ENCODE data around the gene COX7B2.

Gene COX7B2

DNA sequence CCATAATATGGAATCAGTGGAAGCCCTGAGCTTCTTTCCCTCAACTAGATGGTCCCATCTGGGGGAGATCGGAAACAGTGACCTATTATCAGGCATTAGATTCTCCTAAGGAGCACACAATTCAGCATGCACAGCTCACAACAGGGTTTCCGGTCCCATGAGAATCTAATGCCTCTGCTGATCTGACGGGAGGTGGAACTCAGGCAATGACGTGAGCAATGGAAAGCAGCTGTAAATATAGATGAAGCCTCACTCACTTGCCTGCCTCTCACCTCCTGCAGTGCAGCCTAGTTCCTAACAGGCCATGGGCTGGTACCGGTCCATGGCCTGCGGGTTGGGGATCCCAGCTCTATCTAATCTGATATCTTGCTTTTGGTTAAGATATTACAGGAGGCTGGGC, 88.9 kb downstream of the COX7B2 start:
- no peaks in the 10 kb centered on the region for H3K9me3 ChIP-seq (ENCODE audit: insufficient read depth, low read length)
- TF ChIP-seq YY1 (IDR thresholded peaks at IDR 0.05; ENCODE audit: insufficient read depth, insufficient read length) (no peak), SUZ12 (IDR thresholded peaks at IDR 0.05; ENCODE audit: extremely low read depth, insufficient read depth, insufficient read length) (no peak), ZNF274 (IDR thresholded peaks at IDR 0.05; ENCODE audit: low read depth, low read length) (no peak)

DNA sequence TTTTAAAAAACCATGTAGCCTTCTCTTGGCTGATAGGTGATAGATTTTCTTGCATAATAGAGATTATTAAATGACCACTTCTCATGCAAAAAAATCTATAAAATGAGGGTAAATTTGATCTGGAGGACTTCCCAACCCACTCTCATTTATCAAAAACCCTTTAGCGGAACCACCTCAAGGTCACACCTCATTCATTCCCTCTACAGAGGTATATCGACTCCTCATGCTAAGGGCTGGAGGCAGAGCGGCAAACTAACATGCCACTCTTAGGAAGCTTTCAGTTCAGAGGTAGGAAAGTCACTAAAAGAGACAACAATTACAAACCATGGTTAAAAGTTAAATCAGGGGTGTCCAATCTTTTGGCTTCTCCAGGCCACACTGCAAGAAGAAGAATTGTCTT, 90.0 kb downstream of the COX7B2 start:
- Histone ChIP-seq H3K9ac (ENCODE audit: insufficient read length, low read depth) (no peak overlapping the region), H3K4me1 (ENCODE audit: insufficient read depth, insufficient read length) (no peaks in the 10 kb centered on the region), H3K27me3 (ENCODE audit: insufficient read depth, insufficient read length) (no peaks in the 10 kb centered on the region), H3K4me3 (ENCODE audit: insufficient read length, low read depth) (no peak overlapping the region), H3K9me3 (ENCODE audit: insufficient read depth, low read length) (no peaks in the 10 kb centered on the region), H3K36me3 (ENCODE audit: insufficient read depth, insufficient read length, low read length) (no peaks in the 10 kb centered on the region)
- no peak for DNase-seq (ENCODE audit: low read depth, low spot score)
- no peak for TF ChIP-seq YY1 (IDR thresholded peaks at IDR 0.05; ENCODE audit: insufficient read depth, insufficient read length)
- no peak for TF ChIP-seq SUZ12 (IDR thresholded peaks at IDR 0.05; ENCODE audit: extremely low read depth, insufficient read depth, insufficient read length)
- no peak for TF ChIP-seq ZNF274 (IDR thresholded peaks at IDR 0.05; ENCODE audit: low read depth, low read length)

More for the DNA sequence above, 88.9 kb downstream of the COX7B2 start:
- no peaks in the 10 kb centered on the region for H3K4me1 ChIP-seq (ENCODE audit: insufficient read depth, insufficient read length)
- H3K9ac ChIP-seq (ENCODE audit: insufficient read length, low read depth), result no peak overlapping the region
- H3K27me3 ChIP-seq (ENCODE audit: insufficient read depth, insufficient read length), result no peaks in the 10 kb centered on the region
- H3K4me3 ChIP-seq (ENCODE audit: insufficient read length, low read depth), result no peak overlapping the region
- no peaks in the 10 kb centered on the region for H3K36me3 ChIP-seq (ENCODE audit: insufficient read depth, insufficient read length, low read length)
- DNase-seq (ENCODE audit: low read depth, low spot score), result no peak

GRCh38 chr4:46818604-46819003, 90.4 kb downstream of the COX7B2 start:
- no peak overlapping the region for H3K9ac ChIP-seq (ENCODE audit: insufficient read length, low read depth)
- H3K9me3 ChIP-seq (ENCODE audit: insufficient read depth, low read length), result no peaks in the 10 kb centered on the region
- H3K27me3 ChIP-seq (ENCODE audit: insufficient read depth, insufficient read length), result no peaks in the 10 kb centered on the region
- H3K4me3 ChIP-seq (ENCODE audit: insufficient read length, low read depth), result no peak overlapping the region
- no peaks in the 10 kb centered on the region for H3K4me1 ChIP-seq (ENCODE audit: insufficient read depth, insufficient read length)
- DNase-seq (ENCODE audit: low read depth, low spot score), result no peak
- TF ChIP-seq SUZ12 (IDR thresholded peaks at IDR 0.05; ENCODE audit: extremely low read depth, insufficient read depth, insufficient read length) (no peak), YY1 (IDR thresholded peaks at IDR 0.05; ENCODE audit: insufficient read depth, insufficient read length) (no peak), ZNF274 (IDR thresholded peaks at IDR 0.05; ENCODE audit: low read depth, low read length) (no peak)
- no peaks in the 10 kb centered on the region for H3K36me3 ChIP-seq (ENCODE audit: insufficient read depth, insufficient read length, low read length)

GRCh38 chr4:46817806-46818205, 91.2 kb downstream of the COX7B2 start:
- H3K27me3 ChIP-seq (ENCODE audit: insufficient read depth, insufficient read length), result no peaks in the 10 kb centered on the region
- DNase-seq (ENCODE audit: low read depth, low spot score), result no peak
- TF ChIP-seq ZNF274 (IDR thresholded peaks at IDR 0.05; ENCODE audit: low read depth, low read length) (no peak), SUZ12 (IDR thresholded peaks at IDR 0.05; ENCODE audit: extremely low read depth, insufficient read depth, insufficient read length) (no peak), YY1 (IDR thresholded peaks at IDR 0.05; ENCODE audit: insufficient read depth, insufficient read length) (no peak)

DNA sequence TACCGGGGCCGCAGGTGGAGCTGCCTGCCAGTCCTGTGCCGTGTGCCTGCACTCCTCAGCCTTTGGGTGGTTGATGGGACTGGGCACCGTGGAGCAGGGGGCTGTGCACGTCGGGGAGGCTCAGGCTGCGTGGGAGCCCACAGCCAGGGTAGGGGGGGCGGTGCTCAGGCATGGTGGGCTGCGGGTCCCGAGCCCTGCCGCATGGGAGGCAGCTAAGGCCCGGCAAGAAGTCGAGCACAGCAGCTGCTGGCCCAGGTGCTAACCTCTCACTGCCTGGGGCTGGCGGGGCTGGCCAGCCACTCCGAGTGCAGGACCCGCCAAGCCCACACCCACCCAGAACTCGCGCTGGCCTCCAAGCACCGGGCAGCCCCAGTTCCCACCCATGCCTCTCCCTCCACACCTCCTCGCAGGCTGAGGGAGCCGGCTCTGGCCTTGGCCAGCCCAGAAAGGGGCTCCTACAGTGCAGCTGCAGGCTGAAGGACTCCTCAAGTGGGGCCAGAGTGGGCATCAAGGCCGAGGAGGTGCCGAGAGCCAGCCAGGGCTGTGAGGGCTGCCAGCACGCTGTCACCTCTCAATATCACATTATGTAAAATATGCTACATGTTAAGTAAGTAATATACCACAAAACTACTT, 104.1 kb downstream of the COX7B2 start:
- H3K36me3 ChIP-seq (ENCODE audit: insufficient read depth, insufficient read length, low read length), result no peaks in the 10 kb centered on the region
- DNase-seq (ENCODE audit: low read depth, low spot score), result no peak

More at GRCh38 chr4:46817806-46818205, 91.2 kb downstream of the COX7B2 start:
- H3K9me3 ChIP-seq (ENCODE audit: insufficient read depth, low read length), result no peaks in the 10 kb centered on the region
- no peaks in the 10 kb centered on the region for H3K4me1 ChIP-seq (ENCODE audit: insufficient read depth, insufficient read length)
- no peak overlapping the region for H3K4me3 ChIP-seq (ENCODE audit: insufficient read length, low read depth)
- H3K36me3 ChIP-seq (ENCODE audit: insufficient read depth, insufficient read length, low read length), result no peaks in the 10 kb centered on the region
- H3K9ac ChIP-seq (ENCODE audit: insufficient read length, low read depth), result no peak overlapping the region

DNA sequence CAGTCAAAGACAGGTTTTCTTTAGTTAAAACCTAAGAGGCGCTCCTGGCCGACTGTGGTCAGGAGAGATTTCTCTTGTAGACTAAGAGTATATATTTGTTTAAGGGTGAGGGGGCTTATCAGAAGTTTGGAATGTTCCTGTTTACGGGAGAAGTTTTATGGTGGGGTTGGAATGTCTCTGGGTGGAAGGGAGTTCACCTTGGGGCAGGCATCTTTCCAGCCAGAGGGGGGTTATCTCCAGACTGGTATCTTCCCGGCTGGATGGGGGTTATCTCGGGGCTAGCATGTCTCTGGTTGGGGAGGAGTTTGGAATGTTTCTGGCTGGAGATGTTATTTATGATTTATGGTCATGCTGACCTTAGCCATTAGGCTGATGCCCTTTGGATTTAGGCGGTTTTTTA, 116.0 kb downstream of the COX7B2 start:
- H3K9me3 ChIP-seq (ENCODE audit: insufficient read depth, low read length), result no peaks in the 10 kb centered on the region
- H3K27me3 ChIP-seq (ENCODE audit: insufficient read depth, insufficient read length), result no peaks in the 10 kb centered on the region
- no peak overlapping the region for H3K9ac ChIP-seq (ENCODE audit: insufficient read length, low read depth)
- no peaks in the 10 kb centered on the region for H3K36me3 ChIP-seq (ENCODE audit: insufficient read depth, insufficient read length, low read length)
- DNase-seq (ENCODE audit: low read depth, low spot score), result no peak
- TF ChIP-seq YY1 (IDR thresholded peaks at IDR 0.05; ENCODE audit: insufficient read depth, insufficient read length) (no peak), ZNF274 (IDR thresholded peaks at IDR 0.05; ENCODE audit: low read depth, low read length) (no peak), SUZ12 (IDR thresholded peaks at IDR 0.05; ENCODE audit: extremely low read depth, insufficient read depth, insufficient read length) (no peak)
- no peaks in the 10 kb centered on the region for H3K4me1 ChIP-seq (ENCODE audit: insufficient read depth, insufficient read length)
- H3K4me3 ChIP-seq (ENCODE audit: insufficient read length, low read depth), result no peak overlapping the region

More for the DNA sequence above, 104.1 kb downstream of the COX7B2 start:
- TF ChIP-seq ZNF274 (IDR thresholded peaks at IDR 0.05; ENCODE audit: low read depth, low read length) (no peak), SUZ12 (IDR thresholded peaks at IDR 0.05; ENCODE audit: extremely low read depth, insufficient read depth, insufficient read length) (no peak), YY1 (IDR thresholded peaks at IDR 0.05; ENCODE audit: insufficient read depth, insufficient read length) (no peak)
- H3K9me3 ChIP-seq (ENCODE audit: insufficient read depth, low read length), result peaks cover 6% of the 10 kb centered on the region; the same call in 1 of the 2 replicates
- no peaks in the 10 kb centered on the region for H3K4me1 ChIP-seq (ENCODE audit: insufficient read depth, insufficient read length)
- H3K27me3 ChIP-seq (ENCODE audit: insufficient read depth, insufficient read length), result no peaks in the 10 kb centered on the region
- H3K4me3 ChIP-seq (ENCODE audit: insufficient read length, low read depth), result no peak overlapping the region
- no peak overlapping the region for H3K9ac ChIP-seq (ENCODE audit: insufficient read length, low read depth)

DNA sequence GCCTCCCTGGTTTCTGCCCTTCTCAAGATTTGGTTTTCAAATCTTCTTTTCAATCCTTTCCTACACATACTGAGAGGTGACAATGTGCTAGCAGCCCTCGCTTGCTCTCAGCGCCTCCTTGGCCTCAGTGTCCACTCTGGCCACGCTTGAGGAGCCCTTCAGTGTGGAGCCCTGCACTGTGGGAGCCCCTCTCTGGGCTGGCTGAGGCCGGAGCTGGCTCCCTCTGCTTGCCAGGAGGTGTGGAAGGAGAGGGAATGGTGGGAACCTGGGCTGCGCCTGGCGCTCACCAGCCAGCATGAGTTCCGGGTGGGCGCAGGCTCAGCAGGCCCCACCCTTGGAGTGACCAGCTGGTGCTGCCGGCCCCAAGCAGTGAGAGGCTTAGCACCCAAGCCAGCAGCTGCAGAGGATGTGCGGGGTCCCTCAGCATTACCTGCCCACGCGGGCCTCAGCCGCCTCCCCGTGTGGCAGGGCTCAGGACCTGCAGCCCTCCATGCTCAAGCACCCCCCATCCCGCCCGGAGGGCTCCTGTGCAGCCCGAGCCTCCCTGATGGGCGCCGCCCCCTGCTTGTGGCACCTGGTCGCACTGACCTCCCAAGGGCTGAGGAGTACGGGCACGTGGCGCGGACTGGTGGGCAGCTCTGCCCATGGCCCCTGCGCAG, 127.5 kb downstream of the COX7B2 start:
- Histone ChIP-seq H3K4me3 (ENCODE audit: insufficient read length, low read depth) (no peak overlapping the region), H3K4me1 (ENCODE audit: insufficient read depth, insufficient read length) (no peaks in the 10 kb centered on the region), H3K36me3 (ENCODE audit: insufficient read depth, insufficient read length, low read length) (no peaks in the 10 kb centered on the region), H3K9me3 (ENCODE audit: insufficient read depth, low read length) (peaks cover 13% of the 10 kb centered on the region; the same call in 1 of the 2 replicates), H3K9ac (ENCODE audit: insufficient read length, low read depth) (no peak overlapping the region), H3K27me3 (ENCODE audit: insufficient read depth, insufficient read length) (no peaks in the 10 kb centered on the region)
- no peak for TF ChIP-seq ZNF274 (IDR thresholded peaks at IDR 0.05; ENCODE audit: low read depth, low read length)
- TF ChIP-seq SUZ12 (IDR thresholded peaks at IDR 0.05; ENCODE audit: extremely low read depth, insufficient read depth, insufficient read length), result no peak
- TF ChIP-seq YY1 (IDR thresholded peaks at IDR 0.05; ENCODE audit: insufficient read depth, insufficient read length), result no peak
- no peak for DNase-seq (ENCODE audit: low read depth, low spot score)
